GM12891 (cell line): ENCODE data around the gene SLC10A2.

ENCODE experiments used
- POLR2A ChIP-seq: IDR thresholded peaks from 2 replicates; pipeline ENCODE4 v1.6.1; 2011; ENCODE audit warnings: low read depth, low read length, control low read depth
- POLR2AphosphoS5 ChIP-seq: IDR thresholded peaks from 2 replicates; pipeline ENCODE4 v1.6.1; 2011; ENCODE audit warnings: low read depth, low read length, control low read depth
- SPI1 ChIP-seq: IDR thresholded peaks from 2 replicates; pipeline ENCODE4 v1.6.1; 2011; ENCODE audit warnings: low read depth, low read length, control low read depth

DNA sequence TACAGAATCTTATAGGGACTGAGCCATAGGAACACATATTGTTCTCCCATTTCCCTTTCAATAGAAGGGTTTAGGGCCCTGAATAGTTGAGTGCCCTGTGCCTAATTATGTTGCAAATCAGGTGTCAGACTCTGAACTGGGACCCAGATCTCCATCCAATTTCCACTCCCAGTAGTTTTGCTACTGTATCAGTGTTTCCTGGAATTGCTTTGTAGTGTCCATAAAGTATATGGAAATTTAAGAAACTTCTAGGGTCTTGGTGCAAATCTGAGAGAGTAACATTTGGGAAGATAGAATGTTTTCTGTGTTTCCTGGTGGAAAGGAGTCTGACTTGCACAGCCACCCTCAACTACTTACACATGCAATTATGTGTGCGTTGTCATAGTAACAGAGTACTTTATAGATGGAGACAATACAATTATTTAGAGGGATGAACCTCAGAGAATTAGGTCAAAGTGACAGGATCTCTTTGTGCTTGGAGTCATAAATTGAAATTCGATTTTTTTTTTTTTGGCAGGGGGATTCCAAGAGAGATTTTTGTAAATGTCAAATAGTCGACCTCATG, 646 bp upstream of the SLC10A2 start:
- TF ChIP-seq SPI1 (no peak), POLR2A (no peak), POLR2AphosphoS5 (no peak)
